Stimulated activated CD8-positive, alpha-beta memory T cell treated with anti-CD3 and anti-CD28 coated beads, Interleukin-2, amount 100 ng/mL, for 48 hours (primary cell): ENCODE data around the gene IGSF21.

Experiments used
- DNase-seq, 2 donors: peaks; one replicate each; pipeline ENCODE4 v3.0.0-alpha.2; 2020; ENCODE audit warnings: low read depth in 2 of 2

IGSF21 gene

GRCh38 chr1:18297896-18298648 is 190.5 kb downstream of the IGSF21 start:
- DNase-seq = no peak

GRCh38 chr1:18299441-18300338 is 192.1 kb downstream of the IGSF21 start:
- DNase-seq = no peak

DNA sequence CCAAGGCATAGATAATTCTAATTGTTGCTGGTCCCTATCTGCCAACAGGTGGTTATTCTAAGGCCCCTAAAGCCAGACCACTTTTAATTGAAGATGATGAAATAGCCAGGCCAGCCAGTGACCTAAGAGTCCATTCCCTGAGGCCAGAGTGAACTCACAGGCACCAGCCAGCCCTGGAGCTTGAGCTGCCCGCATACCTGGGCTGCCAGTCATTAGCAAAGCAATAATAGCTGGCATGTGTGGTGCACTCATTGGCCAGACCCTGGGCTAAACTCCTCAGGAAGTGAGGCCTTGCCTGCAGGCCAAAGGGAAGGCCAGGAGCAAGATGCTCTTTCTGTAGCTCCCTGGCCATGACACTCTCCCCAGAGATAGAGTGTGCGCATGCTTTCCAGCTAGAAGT is 192.8 kb downstream of the IGSF21 start:
- no peak for DNase-seq

GRCh38 chr1:18302788-18303413 is 195.3 kb downstream of the IGSF21 start:
- no peak for DNase-seq

- DNase-seq = no peak
Observed at GRCh38 chr1:18304151-18304869, 196.7 kb downstream of the IGSF21 start.

- DNase-seq = no peak
Observed at GRCh38 chr1:18305182-18305795, 197.7 kb downstream of the IGSF21 start.

- DNase-seq = no peak
Observed at GRCh38 chr1:18307329-18307898, 199.8 kb downstream of the IGSF21 start.

GRCh38 chr1:18309552-18310155 is 202.1 kb downstream of the IGSF21 start:
- no peak for DNase-seq

GRCh38 chr1:18312961-18313360 is 205.4 kb downstream of the IGSF21 start:
- DNase-seq = no peak

DNA sequence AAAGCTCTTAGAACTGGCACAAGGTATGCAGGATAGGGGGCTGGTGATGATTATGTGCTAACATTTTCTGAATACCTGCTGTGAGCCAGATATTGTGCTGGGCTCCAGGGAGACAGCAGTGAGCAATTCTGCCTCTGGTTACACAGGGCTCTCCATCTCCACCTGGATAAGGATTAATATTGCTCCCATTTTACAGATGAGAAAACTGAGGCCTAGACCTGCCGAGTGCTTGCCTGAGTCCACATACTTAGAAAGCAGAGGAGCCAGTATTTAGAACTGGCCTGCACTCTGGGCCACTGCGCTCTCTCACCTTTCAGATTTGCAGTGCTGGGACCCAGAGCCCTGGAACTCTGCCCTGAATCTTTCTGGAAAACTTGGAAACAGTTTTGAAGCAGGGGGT is 205.9 kb downstream of the IGSF21 start:
- DNase-seq = no peak

DNA sequence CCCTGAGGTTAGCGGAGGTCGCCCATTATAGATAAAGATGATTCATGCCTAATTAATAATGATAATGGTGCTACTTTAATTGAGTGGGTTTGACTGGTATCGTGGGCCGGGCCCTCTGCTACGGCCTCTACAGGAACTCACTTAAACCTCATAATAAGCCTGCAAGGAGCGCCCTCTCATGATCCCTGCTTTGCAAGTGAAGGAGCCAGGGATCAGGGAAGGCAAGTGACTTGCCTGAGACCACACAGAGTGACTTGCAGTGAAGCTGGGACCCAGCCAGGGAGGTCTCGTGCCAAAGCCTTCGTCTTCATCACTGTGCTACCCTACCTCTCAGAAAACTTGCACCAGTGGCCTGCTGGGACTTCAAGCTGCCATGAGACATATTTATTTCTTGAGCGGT is 206.8 kb downstream of the IGSF21 start:
- DNase-seq = no peak

GRCh38 chr1:18315449-18315848 is 207.9 kb downstream of the IGSF21 start:
- no peak for DNase-seq

- DNase-seq = no peak
Observed at GRCh38 chr1:18316764-18317163, 209.2 kb downstream of the IGSF21 start.

DNA sequence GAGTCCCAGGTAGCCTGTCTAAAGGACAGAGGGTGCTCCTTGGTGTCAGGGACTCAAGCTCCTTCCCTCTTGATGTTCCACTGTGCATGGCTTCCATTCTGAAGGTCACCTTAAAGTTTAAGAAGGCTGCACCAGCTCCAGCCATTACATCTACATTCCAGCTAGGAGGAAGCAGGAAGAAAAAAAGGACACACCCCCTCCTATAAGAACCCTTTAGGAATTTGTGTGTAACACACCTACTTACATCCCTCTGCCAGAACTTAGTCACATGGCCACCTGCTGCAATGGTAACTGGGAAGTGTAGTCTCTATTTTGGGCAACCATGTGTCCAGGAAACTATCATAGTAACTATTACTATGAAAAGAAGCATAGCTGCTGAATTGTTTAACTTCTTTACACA is 211.5 kb downstream of the IGSF21 start:
- no peak for DNase-seq

GRCh38 chr1:18320051-18320450 is 212.5 kb downstream of the IGSF21 start:
- no peak for DNase-seq

DNA sequence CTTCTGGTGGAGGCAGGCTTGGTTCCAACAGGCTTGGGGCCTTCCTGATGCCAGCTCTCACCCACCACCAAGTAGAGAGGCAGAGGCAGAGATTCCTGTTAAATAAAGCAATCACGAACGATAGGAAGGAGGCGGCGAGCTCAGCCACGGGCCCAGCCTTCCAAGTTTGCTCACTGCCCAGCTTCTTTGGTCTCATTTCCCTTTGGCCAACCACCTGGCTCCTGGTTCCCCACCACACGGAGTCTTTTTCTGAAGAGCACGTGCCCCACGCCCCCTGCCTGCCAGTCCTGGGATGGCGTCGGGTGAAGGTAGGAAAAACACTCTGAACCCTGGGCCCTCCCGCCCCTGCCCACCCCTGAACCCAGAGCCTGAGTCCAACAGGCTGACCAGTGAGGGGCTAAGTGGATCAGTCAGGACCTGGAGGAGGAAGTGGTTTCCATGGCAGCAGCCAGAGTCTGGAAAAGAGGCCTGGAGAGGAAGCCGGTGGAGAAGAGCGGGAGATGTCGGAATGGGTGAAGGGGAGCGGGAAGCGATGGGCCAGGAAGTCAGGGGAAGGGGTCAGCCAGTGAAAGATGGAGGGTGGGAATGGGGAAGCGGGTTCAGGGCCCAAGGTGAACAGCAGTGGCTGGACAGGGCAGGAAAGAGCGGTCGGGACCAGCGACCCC is 214.9 kb downstream of the IGSF21 start:
- DNase-seq = no peak

GRCh38 chr1:18323259-18323658 is 215.7 kb downstream of the IGSF21 start:
- DNase-seq = no peak

DNA sequence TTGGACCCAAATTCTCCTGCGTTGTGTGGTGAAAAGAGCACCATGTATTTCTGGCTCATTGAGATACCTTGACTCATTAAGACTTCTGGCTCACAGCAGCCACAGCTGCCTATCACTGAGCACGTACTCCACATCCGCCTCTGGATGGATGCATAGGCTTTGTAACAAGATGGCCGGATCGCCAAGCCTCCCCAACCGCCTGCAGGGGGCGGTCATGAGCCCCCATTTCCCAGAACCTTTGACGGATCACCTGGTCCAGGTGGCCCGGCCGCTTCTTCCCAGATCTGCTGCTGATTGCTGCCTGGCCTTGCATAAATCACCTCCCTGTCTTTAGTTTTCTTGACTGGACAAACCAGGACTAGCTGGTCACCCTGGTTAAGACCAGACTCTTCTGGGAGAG is 216.6 kb downstream of the IGSF21 start:
- DNase-seq = no peak

DNA sequence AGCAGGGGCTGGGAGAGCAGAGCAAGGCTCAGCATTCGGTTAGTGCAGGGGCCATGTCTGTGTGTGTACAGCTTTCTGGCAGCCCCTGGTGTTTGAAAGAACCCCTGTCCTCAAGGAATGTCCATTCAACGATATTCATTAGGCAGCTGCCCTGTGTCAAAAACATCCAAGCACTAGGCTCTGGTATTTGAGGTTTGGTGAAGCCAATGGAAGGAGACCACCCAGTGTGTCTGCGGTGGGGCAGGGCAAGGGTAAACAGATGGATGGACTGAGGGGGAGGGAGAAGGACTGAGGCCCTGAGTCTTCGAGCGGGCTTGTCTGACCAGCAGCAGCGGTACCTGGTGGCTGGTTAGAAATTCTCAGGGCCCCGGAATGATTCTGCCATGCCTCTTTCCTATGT is 217.5 kb downstream of the IGSF21 start:
- DNase-seq = no peak

DNA sequence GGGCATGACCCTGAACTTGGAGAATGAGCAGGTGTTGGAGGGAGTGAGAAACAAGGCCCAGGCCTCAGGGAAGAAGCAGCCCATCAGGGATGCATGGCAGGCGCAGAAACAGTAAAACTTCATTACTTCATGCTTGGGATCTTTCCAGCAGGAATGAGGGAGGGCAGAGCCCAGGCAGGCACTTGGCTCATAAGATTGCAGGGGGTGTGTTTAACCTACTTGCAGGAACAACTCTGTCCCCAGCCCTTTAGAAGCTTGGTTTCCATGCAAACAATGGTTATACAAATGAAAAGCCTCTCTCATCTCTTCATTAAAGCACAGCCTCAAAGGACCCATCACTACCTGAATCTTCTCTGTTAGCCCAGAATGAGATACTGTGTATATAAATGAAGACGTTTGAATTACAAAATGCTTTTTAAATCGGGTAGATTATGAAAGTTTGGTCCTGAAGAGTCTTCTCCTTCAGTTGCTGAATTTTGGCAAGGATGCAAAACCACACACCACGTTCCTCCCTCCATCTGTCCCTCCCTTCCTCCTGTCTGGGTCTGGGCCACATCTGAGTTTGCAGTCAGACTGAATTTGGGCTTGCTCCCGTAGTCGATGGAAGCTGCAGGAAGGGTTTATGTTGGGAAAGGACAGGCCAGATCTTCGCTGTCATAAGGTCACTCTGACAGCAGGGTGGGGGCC is 218.8 kb downstream of the IGSF21 start:
- DNase-seq = no peak
